AG04450 (cell line): ENCODE data around the gene OBSL1. TPM values are rescaled to one million over a fixed set of nuclear protein-coding genes. Genes with fewer than 3 reads are reported as not detected.

ENCODE experiments used
- CTCF ChIA-PET: fragments of 300-600, 350-600 bp; formaldehyde crosslinking; extraction: SDS; loops from one replicate; lab custom pipeline; 2022; ENCODE audit warnings: antibody characterized with exemption, inconsistent platforms; lab: Charles Lee
- POLR2A ChIA-PET: fragments of 350-600 bp; formaldehyde crosslinking; extraction: SDS; loops from one replicate; lab custom pipeline; 2021; ENCODE audit warnings: antibody characterized with exemption, inconsistent platforms; lab: Yijun Ruan, JAX
- DNase-seq: peaks from one replicate; pipeline ENCODE4 v3.0.0-alpha.2; 2011; ENCODE audit warnings: low read depth, low spot score
- H3K27ac ChIP-seq: one replicate; pipeline ENCODE4 v1.5.1; 2012; ENCODE audit warnings: low read depth, low read length, control low read depth
- H3K27me3 ChIP-seq: one replicate; pipeline ENCODE4 v1.6.0; 2012; ENCODE audit warnings: low read length; ENCODE audit not compliant: control insufficient read depth, insufficient read depth
- H3K4me3 ChIP-seq: 2 replicates; pipeline ENCODE4 v1.5.1; 2011; ENCODE audit warnings: mild to moderate bottlenecking, low read depth, low read length, control low read depth
- H3K9me3 ChIP-seq: 2 replicates; pipeline ENCODE4 v1.5.1; 2012; ENCODE audit warnings: low read length; ENCODE audit not compliant: control insufficient read depth, insufficient read depth
- polyA plus RNA-seq: library from polyadenylated mRNA; depleted of rRNA; stranded (reverse); fragments of >200 nt; gene quantifications from 2 replicates; pipeline ENCODE4 v1.2.3, GENCODE V29; 2011
- TF ChIP-seq, protein P1 (sequence below): IDR thresholded peaks from 2 replicates; pipeline ENCODE4 v1.5.1; 2011; ENCODE audit warnings: low read depth, low read length, control low read depth, inconsistent platforms

The OBSL1 gene
- polyA plus RNA-seq, 1 experiment: 35.5 TPM

DNA sequence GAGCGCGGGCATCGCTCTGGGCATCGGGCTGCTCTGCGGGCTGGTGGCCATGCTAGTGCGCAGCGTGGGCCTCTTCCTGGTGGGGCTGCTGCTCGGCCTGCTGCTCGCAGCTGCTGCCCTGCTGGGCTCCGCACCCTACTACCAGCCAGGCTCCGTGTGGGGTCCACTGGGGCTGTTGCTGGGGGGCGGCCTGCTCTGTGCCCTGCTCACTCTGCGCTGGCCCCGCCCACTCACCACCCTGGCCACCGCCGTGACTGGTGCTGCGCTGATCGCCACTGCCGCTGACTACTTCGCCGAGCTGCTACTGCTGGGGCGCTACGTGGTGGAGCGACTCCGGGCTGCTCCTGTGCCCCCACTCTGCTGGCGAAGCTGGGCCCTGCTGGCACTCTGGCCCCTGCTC is 23.7 kb downstream of the OBSL1 start:
- no peak overlapping the region for H3K27ac ChIP-seq
- ChIA-PET POLR2A (no interaction called here), CTCF (interaction anchor here (2.8 kb wide), 1 partner anchor 13 kb away, joined by 18 read pairs; no protein-coding TSS in a partner anchor)
- TF ChIP-seq, protein P1, sequence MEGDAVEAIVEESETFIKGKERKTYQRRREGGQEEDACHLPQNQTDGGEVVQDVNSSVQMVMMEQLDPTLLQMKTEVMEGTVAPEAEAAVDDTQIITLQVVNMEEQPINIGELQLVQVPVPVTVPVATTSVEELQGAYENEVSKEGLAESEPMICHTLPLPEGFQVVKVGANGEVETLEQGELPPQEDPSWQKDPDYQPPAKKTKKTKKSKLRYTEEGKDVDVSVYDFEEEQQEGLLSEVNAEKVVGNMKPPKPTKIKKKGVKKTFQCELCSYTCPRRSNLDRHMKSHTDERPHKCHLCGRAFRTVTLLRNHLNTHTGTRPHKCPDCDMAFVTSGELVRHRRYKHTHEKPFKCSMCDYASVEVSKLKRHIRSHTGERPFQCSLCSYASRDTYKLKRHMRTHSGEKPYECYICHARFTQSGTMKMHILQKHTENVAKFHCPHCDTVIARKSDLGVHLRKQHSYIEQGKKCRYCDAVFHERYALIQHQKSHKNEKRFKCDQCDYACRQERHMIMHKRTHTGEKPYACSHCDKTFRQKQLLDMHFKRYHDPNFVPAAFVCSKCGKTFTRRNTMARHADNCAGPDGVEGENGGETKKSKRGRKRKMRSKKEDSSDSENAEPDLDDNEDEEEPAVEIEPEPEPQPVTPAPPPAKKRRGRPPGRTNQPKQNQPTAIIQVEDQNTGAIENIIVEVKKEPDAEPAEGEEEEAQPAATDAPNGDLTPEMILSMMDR: no peak
- DNase-seq: no peak
- no peaks in the 10 kb centered on the region for H3K27me3 ChIP-seq
- no peaks in the 10 kb centered on the region; the same call in 1 of the 2 replicates for H3K9me3 ChIP-seq
- no peak overlapping the region for H3K4me3 ChIP-seq

DNA sequence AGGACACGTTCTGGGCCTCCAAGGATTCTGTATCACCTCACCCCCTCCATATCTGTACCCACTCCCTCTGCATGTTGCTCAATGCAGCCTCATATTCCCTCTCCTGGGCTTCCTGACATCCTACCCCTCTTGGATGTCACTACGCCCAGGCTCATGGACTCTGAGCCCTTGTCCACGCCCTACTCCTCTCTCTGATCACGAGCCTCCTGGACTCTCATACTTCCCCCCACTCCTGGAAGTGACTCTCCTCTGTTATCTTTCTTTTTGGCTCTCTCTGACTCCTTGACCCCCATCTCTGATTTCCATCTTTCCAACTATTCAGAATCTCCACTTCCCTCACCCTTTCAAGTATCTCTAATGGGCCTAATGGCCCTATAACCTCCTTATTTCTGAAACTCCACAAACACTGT is 25.4 kb downstream of the OBSL1 start:
- no peak for DNase-seq
- Histone ChIP-seq H3K27ac (no peak overlapping the region), H3K27me3 (no peaks in the 10 kb centered on the region), H3K4me3 (no peak overlapping the region), H3K9me3 (no peaks in the 10 kb centered on the region; the same call in 1 of the 2 replicates)
- ChIA-PET POLR2A (no interaction called here), CTCF (interaction anchor here (1.0 to 4.4 kb wide), 2 partner anchors 14 to 25 kb away, joined by 3 to 30 read pairs; partner anchors contain the start of gene OBSL1)
- TF ChIP-seq, protein P1: no peak

DNA sequence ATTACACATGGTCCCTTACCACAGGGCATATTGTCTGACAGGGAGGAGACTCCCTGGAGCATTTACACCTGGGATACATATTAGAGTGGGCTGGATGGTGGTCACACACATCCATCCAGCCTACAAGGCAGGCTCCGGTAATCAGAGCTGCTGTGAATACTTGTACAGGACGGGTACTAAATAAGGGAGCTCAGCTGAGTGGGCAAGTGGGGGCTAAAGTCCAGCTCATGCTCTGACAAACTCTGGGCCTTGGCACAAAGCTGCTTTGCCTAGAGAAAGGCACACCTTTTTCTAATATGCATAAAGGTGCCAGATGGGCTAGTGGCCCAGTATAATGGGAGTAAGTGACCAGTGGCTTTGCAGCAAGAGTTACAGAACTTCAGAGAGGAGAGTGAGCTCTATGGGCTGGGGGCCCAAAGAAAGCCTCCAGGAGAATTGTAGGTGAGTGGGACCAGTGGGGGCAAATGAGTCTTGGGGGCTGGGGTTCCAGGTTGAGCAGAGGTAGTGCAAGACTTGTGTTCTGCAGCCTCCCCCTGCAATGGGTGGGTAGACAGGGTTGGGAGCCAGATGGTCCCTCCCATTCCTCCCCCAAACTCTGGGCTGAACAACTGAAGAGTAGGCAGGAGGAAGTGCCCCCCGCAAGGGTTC is 25.9 kb downstream of the OBSL1 start:
- POLR2A ChIA-PET: no interaction called here
- TF ChIP-seq, protein P1: no peak
- H3K9me3 ChIP-seq: no peaks in the 10 kb centered on the region; the same call in 1 of the 2 replicates
- H3K4me3 ChIP-seq: no peak overlapping the region
- no peak for DNase-seq
- no peaks in the 10 kb centered on the region for H3K27me3 ChIP-seq
- H3K27ac ChIP-seq: no peak overlapping the region
- CTCF ChIA-PET: interaction anchor here (1.0 to 4.4 kb wide), 3 partner anchors 15 to 26 kb away, joined by 3 to 30 read pairs (median 4); partner anchors contain the start of gene OBSL1

DNA sequence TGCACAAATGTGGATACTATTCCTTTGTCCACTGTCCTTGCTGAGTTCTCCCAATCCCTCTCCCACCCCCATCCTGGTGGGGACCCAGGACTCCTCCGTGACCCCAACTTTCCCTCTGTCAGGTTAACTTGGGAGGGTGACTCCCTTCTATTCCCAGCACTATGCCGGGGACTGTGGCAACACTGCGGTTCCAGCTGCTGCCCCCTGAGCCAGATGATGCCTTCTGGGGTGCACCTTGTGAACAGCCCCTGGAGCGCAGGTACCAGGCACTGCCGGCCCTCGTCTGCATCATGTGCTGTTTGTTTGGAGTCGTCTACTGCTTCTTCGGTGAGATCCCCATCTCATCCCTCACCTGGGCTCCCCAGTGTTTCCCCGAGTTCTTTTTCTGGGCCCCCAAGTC is 26.8 kb downstream of the OBSL1 start:
- no peaks in the 10 kb centered on the region for H3K27me3 ChIP-seq
- no peaks in the 10 kb centered on the region; the same call in 1 of the 2 replicates for H3K9me3 ChIP-seq
- peak overlapping the region; percentile 59 for H3K4me3 ChIP-seq
- POLR2A ChIA-PET: interaction anchor here (1.5 kb wide), 2 partner anchors 8 to 27 kb away, joined by 7 to 10 read pairs; partner anchors contain the start of gene OBSL1
- no peak for DNase-seq
- CTCF ChIA-PET: interaction anchor here (1.0 to 4.4 kb wide), 3 partner anchors 15 to 49 kb away, joined by 3 to 30 read pairs (median 4); no protein-coding TSS in a partner anchor
- H3K27ac ChIP-seq: no peak overlapping the region
- TF ChIP-seq, protein P1: no peak
